Measurements from ENCODE around the gene TMBIM4. TPM values are rescaled to one million over a fixed set of nuclear protein-coding genes. Genes with fewer than 3 reads are reported as not detected.

The TMBIM4 gene
- total RNA-seq, 1 experiment from 2014 or later = 18.4 TPM

DNA sequence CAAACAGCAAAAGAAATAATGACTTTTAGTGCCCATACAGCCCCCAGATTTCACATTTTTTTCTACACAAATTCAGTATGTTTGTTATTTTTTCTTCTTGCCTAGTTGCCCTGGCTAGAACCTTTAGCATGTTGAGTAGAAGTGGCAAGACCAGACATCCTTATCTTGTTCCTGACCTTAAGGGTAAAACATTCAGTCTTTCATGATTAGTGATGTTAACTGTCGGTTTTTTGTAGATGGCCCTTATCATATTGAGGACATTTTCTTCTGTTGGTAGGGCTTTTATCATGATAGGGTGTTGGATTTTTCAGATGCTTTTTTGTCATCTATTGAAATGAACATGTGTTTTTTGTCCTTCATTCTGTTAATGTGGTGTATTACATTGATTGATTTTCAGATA, 36.3 kb upstream of the TMBIM4 start:
- H3K27ac Mint-ChIP-seq = no peak overlapping the region
- no peaks in the 10 kb centered on the region for H4K20me1 ChIP-seq (ENCODE audit: control insufficient read depth, insufficient read depth, insufficient read length)
- H3K4me3 Mint-ChIP-seq = no peak overlapping the region

More for the DNA sequence above, 36.3 kb upstream of the TMBIM4 start:
- Histone ChIP-seq H4K5ac (ENCODE audit: insufficient read length, low read depth, low read length) (no peak overlapping the region), H3K79me2 (ENCODE audit: insufficient read depth, low read length) (no peaks in the 10 kb centered on the region), H3K27ac (ENCODE audit: insufficient read length, low read depth, low read length) (no peak overlapping the region), H3K9ac (ENCODE audit: extremely low read depth, insufficient read length, low read length) (no peak overlapping the region), H3T11ph (ENCODE audit: low read length) (no peak overlapping the region), H3K27me3 (ENCODE audit: insufficient read depth, low read length) (no peaks in the 10 kb centered on the region), H2AK5ac (ENCODE audit: insufficient read length, low read length) (no peak overlapping the region), H3K79me1 (ENCODE audit: insufficient read depth, low read depth, low read length, poor library complexity, severe bottlenecking) (no peaks in the 10 kb centered on the region), H2BK20ac (ENCODE audit: low read depth, low read length, poor library complexity, severe bottlenecking) (no peak overlapping the region), H2BK120ac (ENCODE audit: low read depth, low read length, poor library complexity, severe bottlenecking) (no peak overlapping the region), H2BK5ac (ENCODE audit: insufficient read length, low read length) (no peak overlapping the region), H3K14ac (ENCODE audit: insufficient read depth, low read length) (no peak overlapping the region), H2BK15ac (ENCODE audit: low read depth, low read length) (no peak overlapping the region), H3K18ac (ENCODE audit: insufficient read length, low read depth, low read length) (no peak overlapping the region), H3K4me1 (ENCODE audit: insufficient read depth, low read length) (no peaks in the 10 kb centered on the region), H3K56ac (ENCODE audit: insufficient read length, low read depth, low read length) (no peak overlapping the region), H3K4me2 (ENCODE audit: insufficient read depth, insufficient read length, low read length) (no peak overlapping the region), H4K91ac (ENCODE audit: insufficient read length, low read depth, low read length) (no peak overlapping the region), H4K8ac (replicated peaks; ENCODE audit: insufficient read length, low read depth, low read length) (no peak overlapping the region), H3K9me3 (ENCODE audit: control insufficient read depth, low read depth, low read length) (no peaks in the 10 kb centered on the region), H3K4ac (ENCODE audit: low read depth, low read length) (no peak overlapping the region), H3K23ac (ENCODE audit: insufficient read length, low read depth, low read length) (no peak overlapping the region), H3K23me2 (ENCODE audit: insufficient read length, low read depth, low read length, poor library complexity, severe bottlenecking) (no peaks in the 10 kb centered on the region), H2BK12ac (ENCODE audit: insufficient read length, low read depth, low read length) (no peak overlapping the region), H2AFZ (ENCODE audit: low read length) (no peak overlapping the region)
- Mint-ChIP-seq H3K4me1 (no peaks in the 10 kb centered on the region), H3K9me3 (no peaks in the 10 kb centered on the region), H3K27me3 (ENCODE audit: low read depth) (no peaks in the 10 kb centered on the region; the same call in 1 of the 2 replicates), H3K36me3 (ENCODE audit: insufficient read depth in 1 of 3, low read depth in 3 of 3) (no peaks in the 10 kb centered on the region)
- TF ChIP-seq, protein P1, sequence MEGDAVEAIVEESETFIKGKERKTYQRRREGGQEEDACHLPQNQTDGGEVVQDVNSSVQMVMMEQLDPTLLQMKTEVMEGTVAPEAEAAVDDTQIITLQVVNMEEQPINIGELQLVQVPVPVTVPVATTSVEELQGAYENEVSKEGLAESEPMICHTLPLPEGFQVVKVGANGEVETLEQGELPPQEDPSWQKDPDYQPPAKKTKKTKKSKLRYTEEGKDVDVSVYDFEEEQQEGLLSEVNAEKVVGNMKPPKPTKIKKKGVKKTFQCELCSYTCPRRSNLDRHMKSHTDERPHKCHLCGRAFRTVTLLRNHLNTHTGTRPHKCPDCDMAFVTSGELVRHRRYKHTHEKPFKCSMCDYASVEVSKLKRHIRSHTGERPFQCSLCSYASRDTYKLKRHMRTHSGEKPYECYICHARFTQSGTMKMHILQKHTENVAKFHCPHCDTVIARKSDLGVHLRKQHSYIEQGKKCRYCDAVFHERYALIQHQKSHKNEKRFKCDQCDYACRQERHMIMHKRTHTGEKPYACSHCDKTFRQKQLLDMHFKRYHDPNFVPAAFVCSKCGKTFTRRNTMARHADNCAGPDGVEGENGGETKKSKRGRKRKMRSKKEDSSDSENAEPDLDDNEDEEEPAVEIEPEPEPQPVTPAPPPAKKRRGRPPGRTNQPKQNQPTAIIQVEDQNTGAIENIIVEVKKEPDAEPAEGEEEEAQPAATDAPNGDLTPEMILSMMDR (conservative IDR thresholded peaks at IDR 0.05) = no peak
- no CpG with 5 or more reads among the region's 1 CpG for WGBS (ENCODE audit: extremely low coverage, insufficient read length, low lambda C conversion rate)
- DNase-seq = no peak
